Lung (tissue), 16 donors: ENCODE measurements around the gene TTLL5. TPM values are rescaled to one million over a fixed set of nuclear protein-coding genes. Genes with fewer than 3 reads are reported as not detected.

Source experiments
- ATAC-seq: fragments of 200-7000 bp; cut with Tn5 transposase; one replicate; pipeline ENCODE4 v1.9.1; 2020; ENCODE audit warnings: moderate number of reproducible peaks; ENCODE audit not compliant: insufficient read depth, low FRiP score
- DNase-seq, 3 donors: peaks; one replicate each; pipeline ENCODE4 v3.0.0-alpha.2; 2013 to 2017
- H3K27ac ChIP-seq, 2 donors: one replicate each; pipeline ENCODE4 v1.5.1; 2013; ENCODE audit warnings: mild to moderate bottlenecking in 2 of 2, moderate library complexity in 2 of 2, control low read depth in 1 of 2, inconsistent platforms in 1 of 2, low read depth in 1 of 2, low read length in 1 of 2
- H3K27me3 ChIP-seq, 3 donors: one replicate each; pipeline ENCODE4 v1.5.1; 2013; ENCODE audit warnings: low read length in 2 of 3; ENCODE audit not compliant: control insufficient read depth in 3 of 3, insufficient read depth in 3 of 3
- H3K36me3 ChIP-seq, 4 donors: one replicate each; pipeline ENCODE4 v1.5.1; 2013; ENCODE audit warnings: low read length in 4 of 4, mild to moderate bottlenecking in 1 of 4, moderate library complexity in 1 of 4; ENCODE audit not compliant: control insufficient read depth in 4 of 4, insufficient read depth in 4 of 4
- H3K4me1 ChIP-seq, 5 donors: one replicate each; pipeline ENCODE4 v1.5.1; 2013; ENCODE audit warnings: low read length in 5 of 5, mild to moderate bottlenecking in 2 of 5, moderate library complexity in 1 of 5; ENCODE audit not compliant: control insufficient read depth in 5 of 5, insufficient read depth in 5 of 5
- H3K4me3 ChIP-seq: one replicate; pipeline ENCODE4 v1.5.1; 2013; ENCODE audit warnings: mild to moderate bottlenecking, control low read depth, moderate library complexity
- H3K9ac ChIP-seq, 2 donors: one replicate each; pipeline ENCODE4 v1.5.1; 2013; ENCODE audit warnings: low read length in 2 of 2, control low read depth in 1 of 2; ENCODE audit not compliant: insufficient read depth in 1 of 2
- H3K9me3 ChIP-seq, 4 donors: one replicate each; pipeline ENCODE4 v1.5.1; 2013; ENCODE audit warnings: low read length in 3 of 4, mild to moderate bottlenecking in 1 of 4, moderate library complexity in 1 of 4; ENCODE audit not compliant: control insufficient read depth in 4 of 4, insufficient read depth in 3 of 4
- CTCF ChIP-seq: IDR thresholded peaks from 2 replicates; pipeline ENCODE4 v1.5.1; 2012; ENCODE audit warnings: mild to moderate bottlenecking; ENCODE audit errors: control extremely low read depth, extremely low read depth
- WGBS, 2 donors: extraction: QIAGEN DNeasy Blood & Tissue Kit; methylation state at CpG; one replicate each; pipeline ENCODE4 v1.1.7; 2013; 5-methylcytosine and 5-hydroxymethylcytosine counted together
- long read RNA-seq, 5 donors: transcript quantifications; one replicate each; lab custom pipeline, GENCODE V29; 2026
- polyA plus RNA-seq, 2 donors: library from polyadenylated mRNA; stranded (reverse); fragments of 200-250 nt; gene quantifications; one replicate each; pipeline ENCODE4 v1.2.1, GENCODE V29; 2013
- total RNA-seq, 2 donors: library from RNA; depleted of rRNA in 1 of 2; stranded (reverse); fragments of >200 nt in 1 of 2; gene quantifications; one replicate each; pipeline ENCODE4 v1.2.1, GENCODE V29; 2014 to 2021
- donor health status: control.
- donor health status: control.
- donor health status: Bipolar disorder and iron deficiency.
- donor health status: healthy.
- donor health status: DM: yes; HTN: yes; CAD: no.

The TTLL5 gene, protein sequence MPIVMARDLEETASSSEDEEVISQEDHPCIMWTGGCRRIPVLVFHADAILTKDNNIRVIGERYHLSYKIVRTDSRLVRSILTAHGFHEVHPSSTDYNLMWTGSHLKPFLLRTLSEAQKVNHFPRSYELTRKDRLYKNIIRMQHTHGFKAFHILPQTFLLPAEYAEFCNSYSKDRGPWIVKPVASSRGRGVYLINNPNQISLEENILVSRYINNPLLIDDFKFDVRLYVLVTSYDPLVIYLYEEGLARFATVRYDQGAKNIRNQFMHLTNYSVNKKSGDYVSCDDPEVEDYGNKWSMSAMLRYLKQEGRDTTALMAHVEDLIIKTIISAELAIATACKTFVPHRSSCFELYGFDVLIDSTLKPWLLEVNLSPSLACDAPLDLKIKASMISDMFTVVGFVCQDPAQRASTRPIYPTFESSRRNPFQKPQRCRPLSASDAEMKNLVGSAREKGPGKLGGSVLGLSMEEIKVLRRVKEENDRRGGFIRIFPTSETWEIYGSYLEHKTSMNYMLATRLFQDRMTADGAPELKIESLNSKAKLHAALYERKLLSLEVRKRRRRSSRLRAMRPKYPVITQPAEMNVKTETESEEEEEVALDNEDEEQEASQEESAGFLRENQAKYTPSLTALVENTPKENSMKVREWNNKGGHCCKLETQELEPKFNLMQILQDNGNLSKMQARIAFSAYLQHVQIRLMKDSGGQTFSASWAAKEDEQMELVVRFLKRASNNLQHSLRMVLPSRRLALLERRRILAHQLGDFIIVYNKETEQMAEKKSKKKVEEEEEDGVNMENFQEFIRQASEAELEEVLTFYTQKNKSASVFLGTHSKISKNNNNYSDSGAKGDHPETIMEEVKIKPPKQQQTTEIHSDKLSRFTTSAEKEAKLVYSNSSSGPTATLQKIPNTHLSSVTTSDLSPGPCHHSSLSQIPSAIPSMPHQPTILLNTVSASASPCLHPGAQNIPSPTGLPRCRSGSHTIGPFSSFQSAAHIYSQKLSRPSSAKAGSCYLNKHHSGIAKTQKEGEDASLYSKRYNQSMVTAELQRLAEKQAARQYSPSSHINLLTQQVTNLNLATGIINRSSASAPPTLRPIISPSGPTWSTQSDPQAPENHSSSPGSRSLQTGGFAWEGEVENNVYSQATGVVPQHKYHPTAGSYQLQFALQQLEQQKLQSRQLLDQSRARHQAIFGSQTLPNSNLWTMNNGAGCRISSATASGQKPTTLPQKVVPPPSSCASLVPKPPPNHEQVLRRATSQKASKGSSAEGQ (N-terminal part only)
- total RNA-seq (10 to 100 TPM; 45.3 to 58.6 TPM), polyA plus RNA-seq (10 to 100 TPM; 10.3 to 12.2 TPM)
- long read RNA-seq, donor 1, partial matches to known transcripts, result 0 of 1 reads
- long read RNA-seq, donor 1, other reads (novel, unspliced or antisense), result 0 of 1 reads
- long read RNA-seq, donor 2, result 0 reads
- long read RNA-seq, donor 3, partial matches to known transcripts, result 8 of 9 reads
- long read RNA-seq, donor 3, other reads (novel, unspliced or antisense), result 0 of 9 reads
- long read RNA-seq, donor 4, result 0 reads
- long read RNA-seq, donor 5, partial matches to known transcripts, result 8 of 9 reads
- long read RNA-seq, donor 5, other reads (novel, unspliced or antisense), result 0 of 9 reads

DNA sequence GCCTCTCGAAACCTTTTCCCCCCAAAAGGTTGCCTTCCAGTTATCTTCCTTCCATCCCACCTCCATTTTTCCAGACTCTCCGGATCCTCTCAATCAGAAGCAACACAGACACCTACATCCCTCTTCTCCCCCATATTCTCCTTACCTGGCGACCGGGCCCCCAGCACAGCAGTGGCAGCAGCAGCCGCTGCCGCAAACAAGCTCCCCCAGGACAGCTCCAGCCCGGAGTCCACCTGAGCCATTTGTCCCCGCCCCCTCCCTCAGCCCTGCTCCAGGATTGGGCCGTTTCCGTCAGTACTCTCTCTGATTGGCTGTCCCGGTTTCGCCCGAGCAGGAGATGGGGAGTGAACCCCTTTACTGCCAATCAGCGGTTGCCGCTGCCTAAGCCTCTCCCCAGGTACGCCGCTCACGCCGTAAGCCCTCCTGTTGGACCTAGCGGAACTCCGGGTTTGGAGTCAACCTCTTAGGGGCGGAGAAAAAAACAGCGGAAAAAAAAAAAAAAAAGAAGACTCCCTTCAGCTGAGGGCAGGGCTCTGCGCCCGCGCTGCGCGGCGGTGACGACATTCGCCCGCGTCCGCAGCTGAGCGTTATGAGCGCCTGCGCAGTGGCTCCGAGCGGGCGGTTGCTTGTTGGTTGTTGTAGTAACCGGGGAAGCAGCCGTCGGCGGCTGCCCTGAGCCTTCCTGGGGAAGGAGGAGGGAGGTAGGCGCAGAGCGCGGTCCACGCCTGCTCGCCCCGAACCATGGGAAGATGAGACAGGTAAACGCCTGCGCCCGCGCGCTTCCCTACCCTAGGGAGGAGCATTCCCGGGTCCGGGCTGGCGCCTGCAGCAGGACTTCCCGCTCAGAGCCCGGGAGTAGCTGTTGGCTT, at the start of gene TTLL5, which contains the start of gene ERG28:
Gene TTLL5 (plus strand): TSS at position 617 of the 869 bp plus-strand sequence. CDS start 1,904 bp downstream, outside the sequence.
Gene ERG28 (minus strand): TSS at position 247 of the 869 bp plus-strand sequence. CDS start 3,374 bp downstream, outside the sequence.
- H3K36me3 ChIP-seq, result peaks cover 2 to 19% (median 7%) of the 10 kb centered on the region in 4 donors
- H3K9ac ChIP-seq, result peak within 1 kb of the TSS; percentile 74 to 97
- DNase-seq, result peak; percentile 97 to 98 (median 98)
- H3K4me1 ChIP-seq, result peaks cover 0 to 15% (median 3%) of the 10 kb centered on the region in 5 donors
- TF ChIP-seq CTCF, result no peak
- no peaks in the 10 kb centered on the region for H3K27me3 ChIP-seq
- peak within 1 kb of the TSS; percentile 93 for H3K4me3 ChIP-seq
- peak within 1 kb of the TSS; percentile 92 to 98 for H3K27ac ChIP-seq
- 0% methylated on average over 59 to 60 of the region's 60 CpGs for WGBS, 2 donors
- ATAC-seq, result peak; percentile 98
- H3K9me3 ChIP-seq, result no peaks in the 10 kb centered on the region

- H3K4me3 ChIP-seq, result no peak overlapping the region
- no peak overlapping the region for H3K27ac ChIP-seq
- no peak for TF ChIP-seq CTCF
- DNase-seq (no peak), ATAC-seq (no peak)
- H3K36me3 ChIP-seq, result no peaks in the 10 kb centered on the region
- H3K9ac ChIP-seq, result no peak overlapping the region
- H3K9me3 ChIP-seq, result peaks cover 0 to 7% (median 0%) of the 10 kb centered on the region in 4 donors
- WGBS, 2 donors, result 89 to 92% methylated on average over 4 of the region's 4 CpGs
- H3K27me3 ChIP-seq, result no peaks in the 10 kb centered on the region
- peaks cover 0 to 3% (median 0%) of the 10 kb centered on the region in 5 donors for H3K4me1 ChIP-seq
Observed at GRCh38 chr14:75612157-75612556, 48.9 kb upstream of the TTLL5 start.
